Ascending aorta (tissue), 2 donors: Measurements from ENCODE around the gene CASQ1. TPM values are rescaled to one million over a fixed set of nuclear protein-coding genes. Genes with fewer than 3 reads are reported as not detected.

Experiments used
- DNase-seq, 2 donors: peaks; one replicate each; pipeline ENCODE4 v3.0.0-alpha.2; 2019; ENCODE audit warnings: low spot score in 2 of 2
- H3K27ac ChIP-seq, 2 donors: fragments of 200-600 bp; sonication (generic); one replicate each; pipeline ENCODE4 v1.5.1; 2016 to 2017; ENCODE audit warnings: mild to moderate bottlenecking in 1 of 2
- H3K27me3 ChIP-seq: fragments of 200-600 bp; sonication (generic); one replicate; pipeline ENCODE4 v1.5.1; 2017
- H3K36me3 ChIP-seq, 2 donors: fragments of 200-600 bp; sonication (generic); one replicate each; pipeline ENCODE4 v1.5.1; 2016
- H3K4me1 ChIP-seq, 2 donors: fragments of 200-600 bp; sonication (generic); one replicate each; pipeline ENCODE4 v1.5.1; 2016 to 2017; ENCODE audit warnings: mild to moderate bottlenecking in 1 of 2
- H3K4me3 ChIP-seq, 2 donors: fragments of 200-600 bp; sonication (generic); one replicate each; pipeline ENCODE4 v1.5.1; 2016 to 2017; ENCODE audit warnings: mild to moderate bottlenecking in 1 of 2
- H3K9me3 ChIP-seq, 2 donors: fragments of 200-600 bp; sonication (generic); one replicate each; pipeline ENCODE4 v1.5.1; 2016
- CTCF ChIP-seq, 3 experiments: fragments of 200-600 bp in 2 of 3; fragments of 450-650 bp in 1 of 3; sonication (generic) in 2 of 3; IDR thresholded peaks; one replicate each; pipeline ENCODE4 v1.5.1; 2016 to 2019; ENCODE audit warnings: antibody characterized with exemption in 3 of 3, mild to moderate bottlenecking in 1 of 3, moderate library complexity in 1 of 3
- intact Hi-C: fragments of 100-400 bp; cut with DNase I; formaldehyde crosslinking; loops from one replicate; pipeline ENCODE4 v1.15.1; 2023
- total RNA-seq: library from RNA; depleted of rRNA; stranded (reverse); fragments of >200 nt; gene quantifications from one replicate; pipeline ENCODE4 v1.1.0, GENCODE V29; 2016

The CASQ1 gene
- total RNA-seq, 1 donor from 2014 or later: not detected

- peak overlapping the region; percentile 94 to 98 for H3K27ac ChIP-seq
- H3K4me3 ChIP-seq: peak overlapping the region in 1 of 2 donors; percentile 94
- no peaks in the 10 kb centered on the region for H3K9me3 ChIP-seq
- intact Hi-C loops: loop anchor here (5.0 to 10.0 kb wide), 2 partner anchors 55 to 1188 kb away; partner anchors contain the start of gene DCAF8
- no peak for DNase-seq
- peaks cover 2 to 26% of the 10 kb centered on the region in 2 donors for H3K36me3 ChIP-seq
- no peaks in the 10 kb centered on the region for H3K27me3 ChIP-seq
- H3K4me1 ChIP-seq: peaks cover 3 to 47% of the 10 kb centered on the region in 2 donors
- no peak for TF ChIP-seq CTCF (IDR thresholded peaks at IDR 0.05)
Observed at GRCh38 chr1:160207118-160207650, 16.8 kb downstream of the CASQ1 start.

- intact Hi-C loops: loop anchor here (5.0 to 10.0 kb wide), 2 partner anchors 54 to 1187 kb away; partner anchors contain the start of gene DCAF8
- Histone ChIP-seq H3K27ac (peak overlapping the region; percentile 94 to 98), H3K27me3 (no peaks in the 10 kb centered on the region), H3K4me1 (peaks cover 3 to 47% of the 10 kb centered on the region in 2 donors), H3K36me3 (peaks cover 10 to 34% of the 10 kb centered on the region in 2 donors), H3K4me3 (no peak overlapping the region), H3K9me3 (no peaks in the 10 kb centered on the region)
- TF ChIP-seq CTCF (IDR thresholded peaks at IDR 0.05): no peak
- no peak for DNase-seq
Observed at GRCh38 chr1:160207771-160208556, 17.6 kb downstream of the CASQ1 start.

GRCh38 chr1:160208557-160209320, 18.4 kb downstream of the CASQ1 start:
- no peaks in the 10 kb centered on the region for H3K9me3 ChIP-seq
- H3K4me3 ChIP-seq: peak overlapping the region in 1 of 2 donors; percentile 5
- peak overlapping the region; percentile 94 to 98 for H3K27ac ChIP-seq
- H3K36me3 ChIP-seq: peaks cover 18 to 42% of the 10 kb centered on the region in 2 donors
- TF ChIP-seq CTCF (IDR thresholded peaks at IDR 0.05): no peak
- peaks cover 3 to 47% of the 10 kb centered on the region in 2 donors for H3K4me1 ChIP-seq
- no peak for DNase-seq
- H3K27me3 ChIP-seq: no peaks in the 10 kb centered on the region
- intact Hi-C loops: loop anchor here (5.0 to 10.0 kb wide), 2 partner anchors 54 to 1186 kb away; partner anchors contain the start of gene DCAF8

GRCh38 chr1:160209321-160210046, 19.1 kb downstream of the CASQ1 start:
- H3K4me3 ChIP-seq: peak overlapping the region in 1 of 2 donors; percentile 5
- intact Hi-C loops: loop anchor here (5.0 to 10.0 kb wide), 2 partner anchors 53 to 1185 kb away; partner anchors contain the start of gene DCAF8
- H3K27ac ChIP-seq: peak overlapping the region; percentile 94 to 98
- peaks cover 3 to 47% of the 10 kb centered on the region in 2 donors for H3K4me1 ChIP-seq
- peaks cover 25 to 49% of the 10 kb centered on the region in 2 donors for H3K36me3 ChIP-seq
- H3K9me3 ChIP-seq: no peaks in the 10 kb centered on the region
- DNase-seq: no peak
- no peak for TF ChIP-seq CTCF (IDR thresholded peaks at IDR 0.05)
- no peaks in the 10 kb centered on the region for H3K27me3 ChIP-seq

GRCh38 chr1:160210561-160210960, 20.2 kb downstream of the CASQ1 start:
- H3K36me3 ChIP-seq: peaks cover 35 to 60% of the 10 kb centered on the region in 2 donors

More at GRCh38 chr1:160210561-160210960, 20.2 kb downstream of the CASQ1 start:
- H3K4me3 ChIP-seq: no peak overlapping the region
- TF ChIP-seq CTCF (IDR thresholded peaks at IDR 0.05): no peak
- H3K4me1 ChIP-seq: peaks cover 3 to 42% of the 10 kb centered on the region in 2 donors
- intact Hi-C loops: no loop called here
- no peaks in the 10 kb centered on the region for H3K27me3 ChIP-seq
- no peak for DNase-seq
- no peaks in the 10 kb centered on the region for H3K9me3 ChIP-seq
- H3K27ac ChIP-seq: peak overlapping the region; percentile 94 to 98
